HepG2 (cell line): ENCODE results near the gene XPNPEP1. TPM values are rescaled to one million over a fixed set of nuclear protein-coding genes. Genes with fewer than 3 reads are reported as not detected.
A peak's percentile ranks its signal among the peaks of the same experiment; 100 is the strongest.

Experiments
- ATF4 ChIP-seq, 2 experiments: fragments of 450-650 bp in 1 of 2; sonication (generic) in 1 of 2; formaldehyde crosslinking; IDR thresholded peaks; 2 replicates each; pipeline versions ENCODE4 v1.5.0 to v1.8.0; 2020 to 2022; ENCODE audit warnings: mild to moderate bottlenecking in 1 of 2, missing genetic modification reagents in 1 of 2
- HDAC2 ChIP-seq: sonication (generic); formaldehyde crosslinking; IDR thresholded peaks from 2 replicates; pipeline ENCODE4 v1.4.0; 2020; ENCODE audit warnings: missing genetic modification reagents
- HNF1B ChIP-seq: sonication (generic); formaldehyde crosslinking; IDR thresholded peaks from 2 replicates; pipeline ENCODE4 v1.5.1; 2020; ENCODE audit warnings: mild to moderate bottlenecking, moderate library complexity, missing genetic modification reagents
- HNRNPL ChIP-seq: fragments of 200-400 bp; formaldehyde crosslinking; IDR thresholded peaks from 2 replicates; pipeline ENCODE4 v1.6.1; 2017; ENCODE audit warnings: mild to moderate bottlenecking, low read depth, low read length
- JARID2 ChIP-seq: sonication (generic); formaldehyde crosslinking; IDR thresholded peaks from 2 replicates; pipeline ENCODE4 v1.8.1; 2023; ENCODE audit warnings: missing genetic modification reagents, inconsistent platforms; ENCODE audit not compliant: insufficient replicate concordance
- KDM1A ChIP-seq: IDR thresholded peaks from 2 replicates; pipeline ENCODE4 v1.6.1; 2016; ENCODE audit warnings: missing compliant biosample characterization
- KLF6 ChIP-seq: IDR thresholded peaks from 2 replicates; pipeline ENCODE4 v1.8.0; 2016; ENCODE audit warnings: missing biosample characterization, missing genetic modification reagents
- MEIS1 ChIP-seq: sonication (generic); formaldehyde crosslinking; IDR thresholded peaks from 2 replicates; pipeline ENCODE4 v1.9.0; 2021; ENCODE audit warnings: mild to moderate bottlenecking, missing genetic modification reagents, moderate library complexity, borderline replicate concordance
- PAF1 ChIP-seq: IDR thresholded peaks from 2 replicates; pipeline ENCODE4 v1.6.1; 2016; ENCODE audit warnings: missing genetic modification reagents, missing compliant biosample characterization
- ZNF180 ChIP-seq: sonication (generic); formaldehyde crosslinking; IDR thresholded peaks from 2 replicates; pipeline ENCODE4 v1.4.0; 2020; ENCODE audit warnings: low read depth, missing genetic modification reagents, borderline replicate concordance
- ZNF546 ChIP-seq: sonication (generic); formaldehyde crosslinking; conservative IDR thresholded peaks from 2 replicates; pipeline ENCODE4 v1.8.1; 2023; ENCODE audit warnings: mild to moderate bottlenecking, missing genetic modification reagents
- ZNF598 ChIP-seq: sonication (generic); formaldehyde crosslinking; IDR thresholded peaks from 2 replicates; pipeline ENCODE4 v1.5.1; 2020; ENCODE audit warnings: mild to moderate bottlenecking, missing genetic modification reagents, borderline replicate concordance
- ZNF609 ChIP-seq: sonication (generic); formaldehyde crosslinking; IDR thresholded peaks from 2 replicates; pipeline ENCODE4 v1.4.0; 2020; ENCODE audit warnings: mild to moderate bottlenecking, missing genetic modification reagents, borderline replicate concordance
- polyA plus RNA-seq, 8 experiments: library from polyadenylated mRNA; depleted of rRNA in 3 of 8; stranded (reverse) in 7 of 8; unstranded in 1 of 8; fragments of >200 nt; fragmentation: Illumina TruSeq in 4 of 8; extraction: Trizol in 4 of 8; gene quantifications; 2 replicates each; pipeline versions ENCODE4 v1.2.1 to v1.2.3, GENCODE V29; 2011 to 2016; ENCODE audit warnings: low read depth in 4 of 8, missing spikeins in 1 of 8, mixed read lengths in 1 of 8; ENCODE audit not compliant: insufficient read depth in 1 of 8
- total RNA-seq, 5 experiments: library from RNA; depleted of rRNA; stranded (reverse); fragments of >200 nt; fragmentation: Illumina TruSeq; extraction: Trizol; gene quantifications; 2 replicates each; pipeline ENCODE4 v1.2.3, GENCODE V29; 2016; ENCODE audit warnings: low read depth in 1 of 5
- TF ChIP-seq, protein P1 (sequence below): IDR thresholded peaks from 2 replicates; pipeline ENCODE4 v1.6.1; 2016; ENCODE audit warnings: missing compliant biosample characterization, missing genetic modification reagents, borderline replicate concordance
- TF ChIP-seq, protein P2 (sequence below): sonication (generic); formaldehyde crosslinking; IDR thresholded peaks from 2 replicates; pipeline ENCODE4 v1.5.1; 2020; ENCODE audit warnings: missing genetic modification reagents, mild to moderate bottlenecking, borderline replicate concordance
- TF ChIP-seq, protein P3 (sequence below): sonication (generic); formaldehyde crosslinking; conservative IDR thresholded peaks from 2 replicates; pipeline ENCODE4 v1.8.1; 2023; ENCODE audit warnings: missing genetic modification reagents

XPNPEP1 gene
- total and polyA plus RNA-seq, 2 of the 13 experiments (the other 11 are each of a cell fraction or from before 2014, with no cell fraction given) = 30.3 to 55.5 TPM

DNA sequence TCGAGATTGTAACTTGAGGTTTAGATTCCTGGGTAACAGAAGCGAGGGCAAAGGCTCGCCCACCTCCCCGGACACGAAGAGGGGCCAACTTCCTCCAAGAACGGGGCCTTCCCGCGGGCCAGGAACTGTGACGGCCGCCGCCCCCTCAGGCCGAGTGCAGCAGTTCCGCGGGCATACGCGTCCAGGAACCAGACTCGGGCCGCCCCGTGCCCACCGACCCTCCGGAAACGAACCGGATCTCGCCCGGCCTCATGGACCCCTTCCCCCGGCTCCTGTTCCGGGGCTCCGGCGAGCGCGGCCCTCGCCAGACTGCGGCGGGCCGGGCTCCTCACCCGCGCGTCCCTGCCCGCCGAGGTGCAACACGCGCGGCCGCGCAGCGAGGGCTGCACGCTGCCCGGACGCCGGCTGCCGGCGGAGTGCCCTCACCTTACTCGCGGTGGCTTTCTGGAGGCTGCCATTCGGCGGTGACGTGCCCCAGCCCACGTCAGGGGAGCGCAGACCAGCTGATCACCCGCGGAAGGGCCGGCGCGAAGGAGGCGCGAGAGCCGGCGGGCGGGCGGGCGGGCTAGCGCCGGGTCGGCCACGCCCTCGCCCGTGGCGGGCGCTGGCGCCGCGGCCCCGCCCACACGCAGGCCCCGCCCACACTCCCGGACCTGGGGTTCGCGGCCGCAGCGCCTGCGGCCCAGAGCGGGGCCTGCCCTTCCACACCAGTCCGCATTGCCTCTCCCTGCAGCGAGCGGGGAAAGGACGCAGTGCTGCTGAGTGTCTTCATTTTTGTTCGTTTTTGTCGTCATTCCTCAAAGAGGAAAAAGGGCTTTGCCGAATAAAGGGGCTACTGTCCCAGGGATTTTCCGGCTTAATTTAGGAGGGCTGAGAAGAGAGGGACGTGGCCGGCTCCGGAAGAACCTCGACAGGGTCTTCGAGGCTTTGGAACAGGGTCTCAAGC lies at the start of gene XPNPEP1 (continued):
- TF ChIP-seq, protein P1, sequence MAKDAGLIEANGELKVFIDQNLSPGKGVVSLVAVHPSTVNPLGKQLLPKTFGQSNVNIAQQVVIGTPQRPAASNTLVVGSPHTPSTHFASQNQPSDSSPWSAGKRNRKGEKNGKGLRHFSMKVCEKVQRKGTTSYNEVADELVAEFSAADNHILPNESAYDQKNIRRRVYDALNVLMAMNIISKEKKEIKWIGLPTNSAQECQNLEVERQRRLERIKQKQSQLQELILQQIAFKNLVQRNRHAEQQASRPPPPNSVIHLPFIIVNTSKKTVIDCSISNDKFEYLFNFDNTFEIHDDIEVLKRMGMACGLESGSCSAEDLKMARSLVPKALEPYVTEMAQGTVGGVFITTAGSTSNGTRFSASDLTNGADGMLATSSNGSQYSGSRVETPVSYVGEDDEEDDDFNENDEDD (CRISPR knock-in tag) = peak; percentile 38; the same call in 1 of the 2 replicates
- TF ChIP-seq MEIS1 (CRISPR knock-in tag) (no peak), ZNF609 (CRISPR knock-in tag) (no peak), PAF1 (no peak), KDM1A (CRISPR knock-in tag) (no peak), HNRNPL (no peak), JARID2 (CRISPR knock-in tag) (no peak), ZNF546 (CRISPR knock-in tag) (no peak), ATF4 (CRISPR knock-in tag; IDR thresholded peaks at IDR 0.05) (no peak), ZNF180 (CRISPR knock-in tag) (no peak), ZNF598 (CRISPR knock-in tag) (no peak), HNF1B (no peak), KLF6 (CRISPR knock-in tag) (0 out of 2 replicates have a peak, but pooled peaks have one; percentile 30), HDAC2 (peak; percentile 55)
- TF ChIP-seq, protein P2, sequence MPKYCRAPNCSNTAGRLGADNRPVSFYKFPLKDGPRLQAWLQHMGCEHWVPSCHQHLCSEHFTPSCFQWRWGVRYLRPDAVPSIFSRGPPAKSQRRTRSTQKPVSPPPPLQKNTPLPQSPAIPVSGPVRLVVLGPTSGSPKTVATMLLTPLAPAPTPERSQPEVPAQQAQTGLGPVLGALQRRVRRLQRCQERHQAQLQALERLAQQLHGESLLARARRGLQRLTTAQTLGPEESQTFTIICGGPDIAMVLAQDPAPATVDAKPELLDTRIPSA (CRISPR knock-in tag) = no peak
- TF ChIP-seq, protein P3, sequence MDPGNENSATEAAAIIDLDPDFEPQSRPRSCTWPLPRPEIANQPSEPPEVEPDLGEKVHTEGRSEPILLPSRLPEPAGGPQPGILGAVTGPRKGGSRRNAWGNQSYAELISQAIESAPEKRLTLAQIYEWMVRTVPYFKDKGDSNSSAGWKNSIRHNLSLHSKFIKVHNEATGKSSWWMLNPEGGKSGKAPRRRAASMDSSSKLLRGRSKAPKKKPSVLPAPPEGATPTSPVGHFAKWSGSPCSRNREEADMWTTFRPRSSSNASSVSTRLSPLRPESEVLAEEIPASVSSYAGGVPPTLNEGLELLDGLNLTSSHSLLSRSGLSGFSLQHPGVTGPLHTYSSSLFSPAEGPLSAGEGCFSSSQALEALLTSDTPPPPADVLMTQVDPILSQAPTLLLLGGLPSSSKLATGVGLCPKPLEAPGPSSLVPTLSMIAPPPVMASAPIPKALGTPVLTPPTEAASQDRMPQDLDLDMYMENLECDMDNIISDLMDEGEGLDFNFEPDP (CRISPR knock-in tag) = no peak
